K562 (cell line): ENCODE measurements around the gene FES. TPM values are rescaled to one million over a fixed set of nuclear protein-coding genes. Genes with fewer than 3 reads are reported as not detected.

Source experiments
- ATAC-seq: fragments of 200-7000 bp; cut with Tn5 transposase; 3 replicates; pipeline ENCODE4 v1.9.1; 2020; ENCODE audit warnings: moderate library complexity
- BruUV-seq: library from RNA; stranded (reverse); fragments of 400-500 nt; replicated peaks from 2 replicates; lab custom pipeline; 2021; lab: Mats Ljungman, UMichigan
- CTCF ChIA-PET: fragments of 300-600 bp; formaldehyde crosslinking; extraction: SDS; loops from one replicate; lab custom pipeline; 2021; ENCODE audit warnings: low intra/inter-chr PET ratio; lab: Yijun Ruan, JAX
- POLR2A ChIA-PET: fragments of 300-600, 350-650 bp; sonication (Branson Sonifier 250); formaldehyde crosslinking; extraction: SDS; loops from one replicate; lab custom pipeline; 2021; ENCODE audit warnings: antibody characterized with exemption, inconsistent platforms; lab: Yijun Ruan, JAX
- DNase-seq, 4 experiments: peaks; one replicate each; pipeline versions ENCODE4 v3.0.0 to v3.0.0-alpha.2; 2011 to 2018; ENCODE audit warnings: low spot score in 3 of 4, mixed read lengths in 3 of 4; ENCODE audit errors: extremely low read depth in 1 of 4
- FAIRE-seq: peaks from 2 replicates; lab custom pipeline; 2011; peaks lifted over from hg19 to GRCh38; lab: Jason Lieb, UNC
- H2AFZ ChIP-seq: 2 replicates; pipeline ENCODE4 v1.6.0; 2011; ENCODE audit warnings: low read depth, low read length, control low read depth, inconsistent platforms
- H3K27ac ChIP-seq: fragments of 200-600 bp; 3 replicates; pipeline ENCODE4 v1.8.0; 2011; ENCODE audit warnings: low read depth, mild to moderate bottlenecking, control low read depth, inconsistent platforms, low read length, moderate library complexity, mixed read lengths; ENCODE audit errors: extremely low read depth
- H3K27me3 ChIP-seq, 2 experiments: fragments of 300-600 bp in 1 of 2; 2 replicates in 1 of 2; 3 replicates in 1 of 2; pipeline versions ENCODE4 v1.6.0 to v1.8.0; 2011; ENCODE audit warnings: inconsistent platforms in 2 of 2, low read length in 2 of 2, mild to moderate bottlenecking in 1 of 2, mixed read lengths in 1 of 2, moderate library complexity in 1 of 2; ENCODE audit not compliant: control insufficient read depth in 2 of 2, insufficient read depth in 2 of 2
- H3K36me3 ChIP-seq: fragments of 300-600 bp; 3 replicates; pipeline ENCODE4 v1.8.0; 2011; ENCODE audit warnings: mild to moderate bottlenecking, low read length, inconsistent platforms; ENCODE audit not compliant: control insufficient read depth, insufficient read depth
- H3K4me1 ChIP-seq, 2 experiments: fragments of 200-600 bp in 1 of 2; replicated peaks in 1 of 2; 2 replicates in 1 of 2; 3 replicates in 1 of 2; pipeline versions ENCODE4 v1.5.1 to v1.8.0; 2011; ENCODE audit warnings: inconsistent platforms in 2 of 2, low read length in 2 of 2, mild to moderate bottlenecking in 1 of 2, mixed read lengths in 1 of 2, moderate library complexity in 1 of 2; ENCODE audit not compliant: control insufficient read depth in 2 of 2, insufficient read depth in 2 of 2
- H3K4me2 ChIP-seq: 2 replicates; pipeline ENCODE4 v1.6.1; 2011; ENCODE audit warnings: low read length, control low read depth, inconsistent platforms, mixed read lengths; ENCODE audit not compliant: insufficient read depth
- H3K4me3 ChIP-seq: fragments of 200-600 bp; sonication (generic), shearing (Covaris generic); 2 replicates; pipeline ENCODE4 v1.5.1; 2016; ENCODE audit warnings: control low read depth, inconsistent platforms
- H3K79me2 ChIP-seq: fragments of 200-600 bp; 3 replicates; pipeline ENCODE4 v1.8.0; 2011; ENCODE audit warnings: low read length, inconsistent platforms; ENCODE audit not compliant: control insufficient read depth, insufficient read depth
- H3K9ac ChIP-seq, 2 experiments: 2 replicates each; pipeline versions ENCODE4 v1.6.0 to v1.6.1; 2011; ENCODE audit warnings: low read depth in 2 of 2, low read length in 2 of 2, control low read depth in 1 of 2, inconsistent platforms in 1 of 2, mild to moderate bottlenecking in 1 of 2, mixed read lengths in 1 of 2; ENCODE audit not compliant: insufficient read depth in 1 of 2
- H3K9me1 ChIP-seq: one replicate; pipeline ENCODE4 v1.6.0; 2011; ENCODE audit warnings: inconsistent platforms, mild to moderate bottlenecking, low read length, moderate library complexity; ENCODE audit not compliant: control insufficient read depth, insufficient read depth
- H3K9me3 ChIP-seq: replicated peaks from 2 replicates; pipeline ENCODE4 v1.5.1; 2011; ENCODE audit warnings: low read depth, low read length, inconsistent platforms; ENCODE audit not compliant: control insufficient read depth, insufficient read depth
- H4K20me1 ChIP-seq: replicated peaks from 2 replicates; pipeline ENCODE4 v1.6.1; 2011; ENCODE audit warnings: low read length, inconsistent platforms, mixed read lengths; ENCODE audit not compliant: control insufficient read depth, insufficient read depth
- ARID3A ChIP-seq: IDR thresholded peaks from 2 replicates; pipeline ENCODE4 v1.6.1; 2012; ENCODE audit warnings: low read depth, low read length, improper control_type of control experiment, borderline replicate concordance
- ATF3 ChIP-seq, 2 experiments: fragments of 450-650 bp in 1 of 2; sonication (generic) in 1 of 2; formaldehyde crosslinking in 1 of 2; IDR thresholded peaks in 1 of 2; conservative IDR thresholded peaks in 1 of 2; 2 replicates each; pipeline versions ENCODE4 v1.6.1 to v1.8.1; 2016 to 2023; ENCODE audit warnings: mild to moderate bottlenecking in 2 of 2, moderate library complexity in 2 of 2, inconsistent platforms in 1 of 2, missing genetic modification reagents in 1 of 2
- GATAD2A ChIP-seq: fragments of 450-650 bp; IDR thresholded peaks from 2 replicates; pipeline ENCODE4 v1.6.1; 2017
- HNRNPLL ChIP-seq: fragments of 200-400 bp; formaldehyde crosslinking; IDR thresholded peaks from 2 replicates; pipeline ENCODE4 v1.6.1; 2017; ENCODE audit warnings: low read length, low read depth, mild to moderate bottlenecking; ENCODE audit not compliant: poor library complexity, severe bottlenecking
- L3MBTL2 ChIP-seq: fragments of 450-650 bp; IDR thresholded peaks from 2 replicates; pipeline ENCODE4 v1.6.1; 2016; ENCODE audit warnings: mild to moderate bottlenecking, moderate library complexity
- LARP7 ChIP-seq: fragments of 450-650 bp; IDR thresholded peaks from 2 replicates; pipeline ENCODE4 v1.6.1; 2016
- MNT ChIP-seq, 2 experiments: fragments of 450-650 bp; conservative IDR thresholded peaks; 2 replicates each; pipeline ENCODE4 v1.6.1; 2017; ENCODE audit warnings: mild to moderate bottlenecking in 2 of 2, moderate library complexity in 2 of 2
- NCOA2 ChIP-seq, 2 experiments: fragments of 450-650 bp; IDR thresholded peaks; 2 replicates each; pipeline ENCODE4 v1.6.1; 2018; ENCODE audit warnings: mild to moderate bottlenecking in 2 of 2, moderate library complexity in 1 of 2; ENCODE audit not compliant: partially characterized antibody in 2 of 2
- POLR2A ChIP-seq: fragments of 450-650 bp; conservative IDR thresholded peaks from 2 replicates; pipeline ENCODE4 v1.6.1; 2016
- RNF2 ChIP-seq: sonication (generic); IDR thresholded peaks from 2 replicates; pipeline ENCODE4 v1.6.1; 2016
- ZNF239 ChIP-seq: fragments of 250-450 bp; sonication (Bioruptor Pico); IDR thresholded peaks from 2 replicates; pipeline ENCODE4 v1.4.0; 2020; ENCODE audit warnings: mild to moderate bottlenecking
- ZNF780A ChIP-seq: fragments of 250-450 bp; sonication (Bioruptor Pico); IDR thresholded peaks from 2 replicates; pipeline ENCODE4 v1.5.0; 2021; ENCODE audit warnings: mild to moderate bottlenecking
- WGBS: fragments of 100-300 bp; shearing (Covaris generic); methylation state at CpG from one replicate; pipeline ENCODE4 v1.1.6; 2016; ENCODE audit warnings: low coverage, mixed read lengths; ENCODE audit not compliant: insufficient coverage; ENCODE audit errors: missing lambda C conversion rate; 5-methylcytosine and 5-hydroxymethylcytosine counted together
- in situ Hi-C: fragments of 300-500 bp; cut with MboI; formaldehyde crosslinking; loops from 4 replicates; pipeline ENCODE4 v1.15.0; 2018; ENCODE audit warnings: inconsistent platforms, mixed read lengths
- intact Hi-C: fragments of 100-400 bp; cut with micrococcal nuclease; formaldehyde crosslinking; loops from 2 replicates; pipeline ENCODE4 v1.14.2; 2022
- polyA plus RNA-seq, 8 experiments: library from polyadenylated mRNA; depleted of rRNA in 4 of 8; stranded (reverse) in 5 of 8; unstranded in 3 of 8; fragments of >200 nt; fragmentation: Nextera tagmentation in 2 of 8; fragmentation: Illumina TruSeq in 1 of 8; extraction: Ambion mirVana in 2 of 8; extraction: Trizol in 1 of 8; gene quantifications; 2 replicates each; pipeline versions ENCODE4 v1.2.1 to v1.2.3, GENCODE V29; 2011 to 2014; ENCODE audit warnings: inconsistent platforms in 1 of 8, missing spikeins in 1 of 8
- total RNA-seq, 7 experiments: library from RNA; depleted of rRNA in 6 of 7; stranded (reverse); fragments of >200 nt in 6 of 7; fragmentation: Illumina TruSeq in 2 of 7; extraction: Trizol in 2 of 7; gene quantifications; 2 replicates each; pipeline versions ENCODE4 v1.2.1 to v1.2.3, GENCODE V29; 2011 to 2021; ENCODE audit warnings: low replicate concordance in 1 of 7

FES gene
- total and polyA plus RNA-seq, 9 of the 15 experiments (the other 6 are each of a cell fraction or from before 2014, with no cell fraction given): 0.38 to 2.6 (median 0.82) TPM

GRCh38 chr15:90855139-90855538, 29.2 kb upstream of the FES start (continued):
- peak; percentile 36; the same call in 1 of the 2 replicates for TF ChIP-seq L3MBTL2

- CTCF ChIA-PET: no interaction called here
- POLR2A ChIA-PET: no interaction called here
- FAIRE-seq: no peak
Observed at GRCh38 chr15:90857337-90857736, 27.0 kb upstream of the FES start.

More at GRCh38 chr15:90857337-90857736, 27.0 kb upstream of the FES start:
- Histone ChIP-seq H3K4me3 (no peak overlapping the region), H4K20me1 (no peaks in the 10 kb centered on the region), H3K4me1 (peaks cover 22 to 29% of the 10 kb centered on the region in 2 experiments; a peak in 4 of 5 replicates), H3K9ac (no peak overlapping the region), H3K36me3 (no peaks in the 10 kb centered on the region), H3K9me3 (no peaks in the 10 kb centered on the region), H3K79me2 (no peaks in the 10 kb centered on the region), H3K27ac (no peak overlapping the region), H3K27me3 (no peaks in the 10 kb centered on the region), H2AFZ (no peak overlapping the region), H3K9me1 (no peaks in the 10 kb centered on the region), H3K4me2 (no peak overlapping the region)
- TF ChIP-seq HNRNPLL (no peak), MNT (conservative IDR thresholded peaks at IDR 0.05) (no peak), ZNF239 (CRISPR knock-in tag) (no peak), ARID3A (no peak), ATF3 (IDR thresholded peaks at IDR 0.05) (no peak), ATF3 (CRISPR knock-in tag; conservative IDR thresholded peaks at IDR 0.05) (no peak), NCOA2 (IDR thresholded peaks at IDR 0.05; ENCODE audit: partially characterized antibody in 2 of 2) (no peak), RNF2 (no peak), GATAD2A (no peak), POLR2A (no peak), ZNF780A (no peak), LARP7 (no peak)
- in situ Hi-C loops: no loop called here
- 89% methylated on average over 8 of the region's 8 CpGs for WGBS
- no TSS peak for BruUV-seq
- ATAC-seq (no peak), DNase-seq (no peak)
- intact Hi-C loops: no loop called here
